ENCODE data around the gene SUN2.

GRCh38 chr22:38696606-38697424 is 59.0 kb downstream of the SUN2 start:
- TF ChIP-seq KMT2B (CRISPR knock-in tag; IDR thresholded peaks at IDR 0.05), result no peak
- TF ChIP-seq, protein P1, sequence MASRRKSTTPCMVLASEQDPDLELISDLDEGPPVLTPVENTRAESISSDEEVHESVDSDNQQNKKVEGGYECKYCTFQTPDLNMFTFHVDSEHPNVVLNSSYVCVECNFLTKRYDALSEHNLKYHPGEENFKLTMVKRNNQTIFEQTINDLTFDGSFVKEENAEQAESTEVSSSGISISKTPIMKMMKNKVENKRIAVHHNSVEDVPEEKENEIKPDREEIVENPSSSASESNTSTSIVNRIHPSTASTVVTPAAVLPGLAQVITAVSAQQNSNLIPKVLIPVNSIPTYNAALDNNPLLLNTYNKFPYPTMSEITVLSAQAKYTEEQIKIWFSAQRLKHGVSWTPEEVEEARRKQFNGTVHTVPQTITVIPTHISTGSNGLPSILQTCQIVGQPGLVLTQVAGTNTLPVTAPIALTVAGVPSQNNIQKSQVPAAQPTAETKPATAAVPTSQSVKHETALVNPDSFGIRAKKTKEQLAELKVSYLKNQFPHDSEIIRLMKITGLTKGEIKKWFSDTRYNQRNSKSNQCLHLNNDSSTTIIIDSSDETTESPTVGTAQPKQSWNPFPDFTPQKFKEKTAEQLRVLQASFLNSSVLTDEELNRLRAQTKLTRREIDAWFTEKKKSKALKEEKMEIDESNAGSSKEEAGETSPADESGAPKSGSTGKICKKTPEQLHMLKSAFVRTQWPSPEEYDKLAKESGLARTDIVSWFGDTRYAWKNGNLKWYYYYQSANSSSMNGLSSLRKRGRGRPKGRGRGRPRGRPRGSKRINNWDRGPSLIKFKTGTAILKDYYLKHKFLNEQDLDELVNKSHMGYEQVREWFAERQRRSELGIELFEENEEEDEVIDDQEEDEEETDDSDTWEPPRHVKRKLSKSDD (CRISPR knock-in tag; IDR thresholded peaks at IDR 0.05; ENCODE audit: low read depth), result no peak
- TF ChIP-seq, protein P2, sequence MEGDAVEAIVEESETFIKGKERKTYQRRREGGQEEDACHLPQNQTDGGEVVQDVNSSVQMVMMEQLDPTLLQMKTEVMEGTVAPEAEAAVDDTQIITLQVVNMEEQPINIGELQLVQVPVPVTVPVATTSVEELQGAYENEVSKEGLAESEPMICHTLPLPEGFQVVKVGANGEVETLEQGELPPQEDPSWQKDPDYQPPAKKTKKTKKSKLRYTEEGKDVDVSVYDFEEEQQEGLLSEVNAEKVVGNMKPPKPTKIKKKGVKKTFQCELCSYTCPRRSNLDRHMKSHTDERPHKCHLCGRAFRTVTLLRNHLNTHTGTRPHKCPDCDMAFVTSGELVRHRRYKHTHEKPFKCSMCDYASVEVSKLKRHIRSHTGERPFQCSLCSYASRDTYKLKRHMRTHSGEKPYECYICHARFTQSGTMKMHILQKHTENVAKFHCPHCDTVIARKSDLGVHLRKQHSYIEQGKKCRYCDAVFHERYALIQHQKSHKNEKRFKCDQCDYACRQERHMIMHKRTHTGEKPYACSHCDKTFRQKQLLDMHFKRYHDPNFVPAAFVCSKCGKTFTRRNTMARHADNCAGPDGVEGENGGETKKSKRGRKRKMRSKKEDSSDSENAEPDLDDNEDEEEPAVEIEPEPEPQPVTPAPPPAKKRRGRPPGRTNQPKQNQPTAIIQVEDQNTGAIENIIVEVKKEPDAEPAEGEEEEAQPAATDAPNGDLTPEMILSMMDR (CRISPR knock-in tag; IDR thresholded peaks at IDR 0.05), result no peak
- TF ChIP-seq TBP (CRISPR knock-in tag; IDR thresholded peaks at IDR 0.05), result no peak
- TF ChIP-seq, protein P3, sequence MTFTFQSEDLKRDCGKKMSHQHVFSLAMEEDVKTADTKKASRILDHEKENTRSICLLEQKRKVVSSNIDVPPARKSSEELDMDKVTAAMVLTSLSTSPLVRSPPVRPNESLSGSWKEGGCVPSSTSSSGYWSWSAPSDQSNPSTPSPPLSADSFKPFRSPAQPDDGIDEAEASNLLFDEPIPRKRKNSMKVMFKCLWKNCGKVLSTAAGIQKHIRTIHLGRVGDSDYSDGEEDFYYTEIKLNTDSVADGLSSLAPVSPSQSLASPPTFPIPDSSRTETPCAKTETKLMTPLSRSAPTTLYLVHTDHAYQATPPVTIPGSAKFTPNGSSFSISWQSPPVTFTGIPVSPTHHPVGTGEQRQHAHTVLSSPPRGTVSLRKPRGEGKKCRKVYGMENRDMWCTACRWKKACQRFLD (CRISPR knock-in tag; IDR thresholded peaks at IDR 0.05; ENCODE audit: borderline replicate concordance), result no peak
- no peak for TF ChIP-seq HDAC2 (CRISPR knock-in tag; IDR thresholded peaks at IDR 0.05)
- TF ChIP-seq, protein P4, sequence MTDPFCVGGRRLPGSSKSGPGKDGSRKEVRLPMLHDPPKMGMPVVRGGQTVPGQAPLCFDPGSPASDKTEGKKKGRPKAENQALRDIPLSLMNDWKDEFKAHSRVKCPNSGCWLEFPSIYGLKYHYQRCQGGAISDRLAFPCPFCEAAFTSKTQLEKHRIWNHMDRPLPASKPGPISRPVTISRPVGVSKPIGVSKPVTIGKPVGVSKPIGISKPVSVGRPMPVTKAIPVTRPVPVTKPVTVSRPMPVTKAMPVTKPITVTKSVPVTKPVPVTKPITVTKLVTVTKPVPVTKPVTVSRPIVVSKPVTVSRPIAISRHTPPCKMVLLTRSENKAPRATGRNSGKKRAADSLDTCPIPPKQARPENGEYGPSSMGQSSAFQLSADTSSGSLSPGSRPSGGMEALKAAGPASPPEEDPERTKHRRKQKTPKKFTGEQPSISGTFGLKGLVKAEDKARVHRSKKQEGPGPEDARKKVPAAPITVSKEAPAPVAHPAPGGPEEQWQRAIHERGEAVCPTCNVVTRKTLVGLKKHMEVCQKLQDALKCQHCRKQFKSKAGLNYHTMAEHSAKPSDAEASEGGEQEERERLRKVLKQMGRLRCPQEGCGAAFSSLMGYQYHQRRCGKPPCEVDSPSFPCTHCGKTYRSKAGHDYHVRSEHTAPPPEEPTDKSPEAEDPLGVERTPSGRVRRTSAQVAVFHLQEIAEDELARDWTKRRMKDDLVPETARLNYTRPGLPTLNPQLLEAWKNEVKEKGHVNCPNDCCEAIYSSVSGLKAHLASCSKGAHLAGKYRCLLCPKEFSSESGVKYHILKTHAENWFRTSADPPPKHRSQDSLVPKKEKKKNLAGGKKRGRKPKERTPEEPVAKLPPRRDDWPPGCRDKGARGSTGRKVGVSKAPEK (CRISPR knock-in tag; IDR thresholded peaks at IDR 0.05; ENCODE audit: borderline replicate concordance), result no peak
- no peak for TF ChIP-seq PITX1 (CRISPR knock-in tag; IDR thresholded peaks at IDR 0.05)
- TF ChIP-seq CBFB (CRISPR knock-in tag; IDR thresholded peaks at IDR 0.05), result no peak
- no peak for TF ChIP-seq MAFF (IDR thresholded peaks at IDR 0.05; ENCODE audit: low read depth, low read length)
- TF ChIP-seq, protein P5, sequence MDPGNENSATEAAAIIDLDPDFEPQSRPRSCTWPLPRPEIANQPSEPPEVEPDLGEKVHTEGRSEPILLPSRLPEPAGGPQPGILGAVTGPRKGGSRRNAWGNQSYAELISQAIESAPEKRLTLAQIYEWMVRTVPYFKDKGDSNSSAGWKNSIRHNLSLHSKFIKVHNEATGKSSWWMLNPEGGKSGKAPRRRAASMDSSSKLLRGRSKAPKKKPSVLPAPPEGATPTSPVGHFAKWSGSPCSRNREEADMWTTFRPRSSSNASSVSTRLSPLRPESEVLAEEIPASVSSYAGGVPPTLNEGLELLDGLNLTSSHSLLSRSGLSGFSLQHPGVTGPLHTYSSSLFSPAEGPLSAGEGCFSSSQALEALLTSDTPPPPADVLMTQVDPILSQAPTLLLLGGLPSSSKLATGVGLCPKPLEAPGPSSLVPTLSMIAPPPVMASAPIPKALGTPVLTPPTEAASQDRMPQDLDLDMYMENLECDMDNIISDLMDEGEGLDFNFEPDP (CRISPR knock-in tag; conservative IDR thresholded peaks at IDR 0.05), result no peak

All from HepG2 (cell line).